ENCODE data around the gene TADA2B. TPM values are rescaled to one million over a fixed set of nuclear protein-coding genes. Genes with fewer than 3 reads are reported as not detected.

TADA2B gene
- total RNA-seq, 2 experiments from 2014 or later: 7.7 to 10.0 TPM

DNA sequence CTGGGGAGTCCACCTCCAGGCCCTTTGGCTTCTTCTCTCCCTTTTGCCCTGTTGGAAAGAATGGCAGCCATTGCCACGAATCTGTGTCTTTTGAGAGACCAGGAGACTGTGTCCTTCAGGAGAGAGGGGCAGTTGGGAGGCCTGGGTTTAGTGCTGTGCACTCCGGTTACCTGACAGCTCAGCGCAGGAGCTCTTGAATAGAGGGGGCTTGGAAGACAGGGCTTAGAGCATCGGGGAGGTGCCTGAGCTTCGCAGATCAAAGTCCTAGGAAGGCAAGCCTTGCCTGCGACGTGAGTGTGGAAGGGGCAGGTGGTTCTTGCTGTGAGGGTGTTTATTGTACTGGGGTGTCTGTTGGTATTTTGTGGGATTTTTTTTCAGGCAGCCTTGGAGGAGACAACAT lies 41.9 kb upstream of the TADA2B start:
- Mint-ChIP-seq H3K4me1 (ENCODE audit: low read depth) (peaks cover 9% of the 10 kb centered on the region), H3K4me3 (no peak overlapping the region), H3K9me3 (no peaks in the 10 kb centered on the region), H3K27ac (no peak overlapping the region), H3K27me3 (no peaks in the 10 kb centered on the region), H3K36me3 (ENCODE audit: low read depth) (peaks cover 41% of the 10 kb centered on the region)
- TF ChIP-seq, protein P1, sequence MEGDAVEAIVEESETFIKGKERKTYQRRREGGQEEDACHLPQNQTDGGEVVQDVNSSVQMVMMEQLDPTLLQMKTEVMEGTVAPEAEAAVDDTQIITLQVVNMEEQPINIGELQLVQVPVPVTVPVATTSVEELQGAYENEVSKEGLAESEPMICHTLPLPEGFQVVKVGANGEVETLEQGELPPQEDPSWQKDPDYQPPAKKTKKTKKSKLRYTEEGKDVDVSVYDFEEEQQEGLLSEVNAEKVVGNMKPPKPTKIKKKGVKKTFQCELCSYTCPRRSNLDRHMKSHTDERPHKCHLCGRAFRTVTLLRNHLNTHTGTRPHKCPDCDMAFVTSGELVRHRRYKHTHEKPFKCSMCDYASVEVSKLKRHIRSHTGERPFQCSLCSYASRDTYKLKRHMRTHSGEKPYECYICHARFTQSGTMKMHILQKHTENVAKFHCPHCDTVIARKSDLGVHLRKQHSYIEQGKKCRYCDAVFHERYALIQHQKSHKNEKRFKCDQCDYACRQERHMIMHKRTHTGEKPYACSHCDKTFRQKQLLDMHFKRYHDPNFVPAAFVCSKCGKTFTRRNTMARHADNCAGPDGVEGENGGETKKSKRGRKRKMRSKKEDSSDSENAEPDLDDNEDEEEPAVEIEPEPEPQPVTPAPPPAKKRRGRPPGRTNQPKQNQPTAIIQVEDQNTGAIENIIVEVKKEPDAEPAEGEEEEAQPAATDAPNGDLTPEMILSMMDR (IDR thresholded peaks at IDR 0.05): no peak
- ATAC-seq (no peak), DNase-seq (no peak)
- intact Hi-C loops (cut with micrococcal nuclease): no loop called here
- ChIA-PET POLR2A (no interaction called here), CTCF (no interaction called here)

DNA sequence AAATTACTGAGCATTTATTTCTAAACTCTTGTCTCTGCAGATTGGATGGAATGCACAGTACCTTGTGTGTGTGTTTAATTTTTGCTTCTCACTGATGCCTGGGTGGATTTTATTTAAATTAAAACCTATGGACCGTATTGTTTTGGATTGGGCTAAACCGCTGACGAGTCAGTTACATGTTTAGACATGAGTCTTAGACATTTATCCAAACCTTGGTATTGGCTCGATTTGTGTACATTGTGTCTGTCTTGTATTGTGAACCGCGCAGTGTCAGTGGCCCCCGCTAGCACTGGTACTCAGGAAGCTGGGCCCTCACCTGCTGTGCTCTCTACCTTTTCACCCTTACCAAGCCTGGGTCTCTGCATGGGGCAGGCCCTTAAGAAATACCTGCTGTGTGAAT lies 40.8 kb upstream of the TADA2B start:
- ChIA-PET CTCF (no interaction called here), POLR2A (no interaction called here)
- TF ChIP-seq, protein P1 (IDR thresholded peaks at IDR 0.05): no peak
- no peak for DNase-seq
- Mint-ChIP-seq H3K4me3 (no peak overlapping the region), H3K27ac (no peak overlapping the region), H3K27me3 (no peaks in the 10 kb centered on the region), H3K4me1 (ENCODE audit: low read depth) (peaks cover 12% of the 10 kb centered on the region), H3K9me3 (no peaks in the 10 kb centered on the region), H3K36me3 (ENCODE audit: low read depth) (peaks cover 37% of the 10 kb centered on the region)
- ATAC-seq: no peak
- intact Hi-C loops (cut with micrococcal nuclease): no loop called here

DNA sequence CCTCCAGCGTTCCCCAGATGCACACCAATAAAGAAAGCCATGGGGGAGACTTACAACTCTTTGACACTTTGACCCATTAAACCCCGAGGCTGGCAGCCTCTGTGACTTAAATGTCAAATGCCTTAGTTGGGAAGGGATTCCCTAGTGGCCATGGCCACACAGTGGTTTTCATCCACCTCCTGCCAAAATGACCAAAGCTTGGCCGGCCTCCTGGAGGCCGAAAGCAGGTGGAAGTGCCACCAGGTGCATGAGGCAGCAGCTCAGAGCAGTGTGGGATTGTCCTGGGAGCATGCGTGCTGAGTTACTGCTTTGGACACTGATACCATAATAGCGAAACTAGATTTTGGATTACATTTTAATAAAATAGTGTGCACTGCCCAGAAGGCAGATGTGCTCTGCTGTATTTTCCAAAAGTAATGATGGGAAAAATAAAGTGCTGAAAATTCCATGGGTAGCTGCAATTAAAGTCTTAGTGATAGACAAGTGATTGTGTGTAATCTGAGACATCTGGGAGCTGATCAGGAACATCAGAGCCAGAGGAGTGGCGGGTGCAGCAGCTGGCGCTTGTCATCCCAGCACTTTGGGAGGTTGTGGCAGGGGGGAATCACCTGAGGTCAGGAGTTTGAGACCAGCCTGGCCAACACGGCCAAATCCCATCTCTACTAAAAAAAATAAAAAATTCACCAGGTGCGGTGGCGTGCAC lies 39.8 kb upstream of the TADA2B start:
- TF ChIP-seq, protein P1 (IDR thresholded peaks at IDR 0.05): no peak
- ChIA-PET POLR2A (no interaction called here), CTCF (interaction anchor here (0.6 to 1.2 kb wide), 2 partner anchors 12 to 68 kb away, joined by 3 to 4 read pairs; no protein-coding TSS in a partner anchor)
- no peak for DNase-seq
- Mint-ChIP-seq H3K4me1 (ENCODE audit: low read depth) (peaks cover 11% of the 10 kb centered on the region), H3K9me3 (no peaks in the 10 kb centered on the region), H3K27ac (no peak overlapping the region), H3K36me3 (ENCODE audit: low read depth) (peaks cover 36% of the 10 kb centered on the region), H3K27me3 (no peaks in the 10 kb centered on the region), H3K4me3 (no peak overlapping the region)
- no peak for ATAC-seq
- intact Hi-C loops (cut with micrococcal nuclease): no loop called here

DNA sequence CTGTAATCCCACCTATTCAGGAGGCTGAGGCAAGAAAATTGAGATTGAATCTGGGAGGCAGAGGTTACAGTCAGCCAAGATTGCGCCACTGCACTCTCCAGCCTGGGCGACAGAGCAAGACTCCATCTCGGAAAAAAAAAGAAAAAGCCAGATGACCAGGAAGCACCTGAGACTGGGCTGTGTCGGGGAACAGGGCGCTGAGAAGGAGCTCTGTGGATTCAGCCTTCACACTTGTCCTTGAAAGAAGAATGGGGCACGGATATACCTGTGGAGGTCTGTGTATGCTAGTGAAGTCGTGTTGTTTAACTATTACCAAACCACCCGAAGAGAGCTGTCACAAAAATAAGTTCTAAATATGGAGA lies 39.3 kb upstream of the TADA2B start:
- CTCF ChIA-PET: interaction anchor here (0.6 to 1.2 kb wide), 2 partner anchors 12 to 67 kb away, joined by 3 to 4 read pairs; no protein-coding TSS in a partner anchor
- ATAC-seq (no peak), DNase-seq (no peak)
- POLR2A ChIA-PET: no interaction called here
- peaks cover 35% of the 10 kb centered on the region for H3K36me3 Mint-ChIP-seq (ENCODE audit: low read depth)
- H3K4me1 Mint-ChIP-seq (ENCODE audit: low read depth): peaks cover 9% of the 10 kb centered on the region
- no peaks in the 10 kb centered on the region for H3K9me3 Mint-ChIP-seq
- no peak overlapping the region for H3K27ac Mint-ChIP-seq
- H3K4me3 Mint-ChIP-seq: no peak overlapping the region
- no peaks in the 10 kb centered on the region for H3K27me3 Mint-ChIP-seq
- TF ChIP-seq, protein P1 (IDR thresholded peaks at IDR 0.05): no peak
- intact Hi-C loops (cut with micrococcal nuclease): no loop called here

DNA sequence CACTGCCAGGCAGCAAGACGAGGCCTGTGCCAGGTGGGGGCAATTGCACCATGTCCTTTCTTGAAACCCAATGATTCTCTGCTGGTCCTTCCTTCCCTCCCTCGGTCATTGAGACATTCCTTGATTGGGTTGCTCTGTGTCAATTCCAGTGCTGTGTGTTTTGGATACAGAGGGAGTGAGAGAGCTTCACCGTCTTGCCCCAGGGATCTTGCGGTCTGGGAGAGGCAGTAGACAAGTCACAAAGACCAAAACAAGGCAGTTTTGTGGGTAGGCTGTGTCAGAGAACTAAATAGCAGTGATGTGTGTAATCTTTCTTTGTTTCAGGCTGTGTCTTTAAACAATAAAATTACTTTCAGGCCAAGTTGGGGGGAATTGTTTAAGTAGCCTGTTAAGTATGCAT lies 38.8 kb upstream of the TADA2B start:
- no peak overlapping the region for H3K27ac Mint-ChIP-seq
- no peak for ATAC-seq
- TF ChIP-seq, protein P1 (IDR thresholded peaks at IDR 0.05): no peak
- CTCF ChIA-PET: interaction anchor here (1.2 kb wide), 1 partner anchor 67 kb away, joined by 4 read pairs; no protein-coding TSS in a partner anchor
- no peaks in the 10 kb centered on the region for H3K9me3 Mint-ChIP-seq
- peaks cover 5% of the 10 kb centered on the region for H3K4me1 Mint-ChIP-seq (ENCODE audit: low read depth)
- no peak overlapping the region for H3K4me3 Mint-ChIP-seq
- intact Hi-C loops (cut with micrococcal nuclease): no loop called here
- no peaks in the 10 kb centered on the region for H3K27me3 Mint-ChIP-seq
- no peak for DNase-seq
- POLR2A ChIA-PET: no interaction called here
- H3K36me3 Mint-ChIP-seq (ENCODE audit: low read depth): peaks cover 34% of the 10 kb centered on the region

All from activated CD8-positive, alpha-beta T cell treated with anti-CD3 and anti-CD28 coated beads for 36 hours (primary cell).